HG03378 (cell line): ENCODE measurements around the gene TAAR1.
"Not testable (repeated sequence)": the region's sequence is repeated elsewhere in the genome, so short reads cannot be mapped to it uniquely, and the experiment has no call there.

Experiments
- ATAC-seq: cut with Tn5 transposase; IDR thresholded peaks from one replicate; pipeline ENCODE4 v1.9.1; 2021; ENCODE audit warnings: mild to moderate bottlenecking, moderate library complexity; ENCODE audit not compliant: unreplicated experiment

Gene TAAR1

DNA sequence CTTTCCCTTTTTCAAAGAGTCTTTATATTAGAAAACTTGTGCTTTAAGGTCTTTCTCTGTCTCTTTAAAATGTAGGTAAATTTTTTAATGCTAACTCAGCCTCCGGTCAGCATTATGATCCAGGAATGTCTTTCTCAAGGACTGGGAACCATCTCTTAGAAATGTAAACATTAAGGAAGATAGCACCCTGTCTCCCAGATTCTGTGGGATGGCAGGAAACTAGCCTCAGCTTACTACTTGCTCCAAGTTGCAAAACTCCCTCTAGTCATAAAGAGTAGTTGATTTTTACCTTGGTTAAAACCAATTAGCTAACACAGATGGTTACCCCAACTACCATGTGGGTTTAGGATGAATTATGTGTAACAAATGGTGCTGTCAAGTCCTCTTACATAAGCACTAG lies 4.7 kb upstream of the TAAR1 start:
- no peak for ATAC-seq

DNA sequence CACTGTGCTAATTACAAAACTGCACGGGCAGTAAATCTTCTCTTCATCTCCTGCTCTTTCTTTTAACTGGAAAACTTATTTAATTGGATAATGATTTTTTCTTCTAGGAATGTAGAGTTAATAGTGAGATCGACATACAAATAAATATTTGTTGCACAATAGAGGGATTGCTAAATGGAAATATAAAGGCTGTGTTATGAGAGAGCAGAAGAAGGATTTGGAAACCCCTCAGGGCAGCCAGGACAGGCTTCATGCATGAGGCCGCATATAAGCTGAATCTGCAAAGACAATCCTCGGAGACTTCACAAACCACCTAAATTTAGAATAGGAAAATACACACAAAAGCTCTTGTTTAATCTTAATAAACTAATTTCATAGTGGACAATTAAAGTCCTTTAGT lies 2.9 kb upstream of the TAAR1 start:
- no peak for ATAC-seq

DNA sequence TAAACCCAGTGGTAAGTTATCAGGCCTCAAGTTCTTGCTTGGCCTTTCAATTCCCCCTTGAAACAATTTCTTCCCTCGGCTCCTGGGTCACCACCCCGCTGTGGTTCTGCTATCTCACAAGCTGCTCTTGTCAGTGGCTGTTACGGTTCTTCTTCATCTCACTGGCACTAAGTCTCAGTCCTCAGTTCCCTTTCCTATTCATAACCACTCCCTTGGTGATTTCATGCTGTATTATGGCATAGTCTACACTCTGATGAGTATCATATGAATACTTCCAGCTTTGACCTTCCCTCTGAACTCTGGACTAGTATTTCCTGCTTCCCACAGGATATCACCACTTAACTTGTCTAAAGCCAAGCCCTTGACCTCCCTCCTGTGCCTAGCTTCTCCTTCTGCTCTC lies 7.9 kb downstream of the TAAR1 start:
- no peak for ATAC-seq

DNA sequence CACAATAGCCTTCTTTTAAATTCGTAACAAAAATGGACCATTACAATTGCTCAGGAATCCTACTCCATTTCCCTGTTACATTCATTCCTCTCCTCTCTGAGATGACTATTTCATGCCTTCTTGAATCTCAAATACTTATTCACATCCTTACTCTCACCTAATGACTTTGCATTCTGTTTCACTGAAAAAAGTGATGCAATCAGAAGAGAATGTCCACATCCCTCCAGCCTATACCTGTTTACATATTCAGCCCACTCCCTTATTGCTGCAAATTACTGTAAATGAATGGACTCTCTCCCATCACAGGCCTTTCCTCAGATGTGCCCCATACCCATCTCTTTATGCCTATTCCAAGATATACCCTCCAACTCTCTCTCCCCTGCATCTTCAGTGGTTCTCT lies 8.6 kb downstream of the TAAR1 start:
- ATAC-seq, result no peak

DNA sequence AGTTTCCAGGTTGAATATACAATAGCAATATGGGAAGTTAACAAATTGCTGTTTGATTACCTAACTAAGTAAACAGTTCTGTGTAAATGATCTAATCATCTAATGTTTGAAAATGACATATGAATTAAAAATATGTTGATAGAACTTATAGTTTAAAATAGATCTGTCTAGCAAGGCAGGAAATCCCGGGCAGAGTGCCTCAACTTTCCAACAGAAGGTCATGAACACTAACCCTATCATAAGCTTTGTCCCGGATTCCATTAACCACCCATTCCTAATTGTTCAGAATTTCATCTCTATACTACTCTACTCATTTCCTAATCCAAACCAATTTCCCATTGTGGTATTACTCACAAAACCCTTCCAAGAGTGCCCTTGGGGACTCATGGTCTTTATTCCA lies 10.2 kb downstream of the TAAR1 start:
- ATAC-seq, result no peak

DNA sequence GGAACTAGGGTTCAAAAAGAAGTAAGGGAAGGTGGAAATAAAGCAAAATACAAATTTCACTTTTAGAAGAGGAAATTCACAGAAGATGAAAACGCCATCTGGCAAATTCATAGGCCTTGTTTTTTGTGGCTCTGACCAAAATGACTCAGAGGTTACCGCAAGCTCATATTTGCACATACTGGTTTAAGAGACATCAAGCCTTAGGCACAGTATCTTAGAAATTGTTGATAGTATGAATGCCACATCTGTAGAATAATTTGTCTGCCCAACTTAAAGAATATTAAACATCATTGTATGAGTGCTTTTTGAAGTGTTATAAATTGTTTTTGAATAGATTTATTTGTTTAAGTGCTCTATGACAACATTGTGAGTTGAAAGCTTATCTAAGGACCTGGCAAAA lies 10.6 kb downstream of the TAAR1 start:
- ATAC-seq, result peak; percentile 83

DNA sequence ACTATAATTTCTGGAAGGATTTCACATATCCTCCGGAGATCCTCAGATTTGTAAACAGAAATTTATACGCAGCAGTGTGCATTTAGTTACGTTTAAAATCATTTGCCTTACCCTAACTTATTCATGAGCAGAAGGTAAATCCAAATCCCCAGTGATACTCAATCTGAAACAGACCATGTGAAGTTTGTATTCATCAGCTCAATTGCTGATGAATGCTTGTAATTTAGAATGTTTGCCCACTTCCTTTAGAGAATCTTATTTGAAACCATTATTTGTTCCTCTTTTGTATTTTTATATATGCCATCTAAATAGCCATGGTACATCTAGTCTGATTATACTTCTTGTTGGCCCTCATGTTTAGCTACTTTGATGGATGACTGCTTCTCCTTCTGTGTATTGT lies 15.4 kb downstream of the TAAR1 start:
- ATAC-seq, result no peak

DNA sequence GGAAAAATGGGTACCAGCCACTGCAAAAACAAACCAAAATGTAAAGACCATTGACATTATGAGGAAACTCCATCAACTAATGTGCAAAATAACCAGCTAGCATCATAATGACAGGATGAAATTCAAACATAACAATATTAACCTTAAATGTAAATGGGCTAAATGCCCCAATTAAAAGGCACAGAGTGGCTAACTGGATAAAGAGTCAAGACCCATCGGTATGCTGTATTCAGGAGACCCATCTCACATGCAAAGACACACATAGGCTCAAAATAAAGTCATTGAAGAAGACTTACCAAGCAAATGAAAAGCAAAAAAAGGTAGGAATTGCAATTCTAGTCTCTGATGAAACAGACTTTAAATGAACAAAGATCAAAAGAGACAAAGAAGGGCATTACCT lies 21.8 kb downstream of the TAAR1 start:
- ATAC-seq, result not testable (repeated sequence)

DNA sequence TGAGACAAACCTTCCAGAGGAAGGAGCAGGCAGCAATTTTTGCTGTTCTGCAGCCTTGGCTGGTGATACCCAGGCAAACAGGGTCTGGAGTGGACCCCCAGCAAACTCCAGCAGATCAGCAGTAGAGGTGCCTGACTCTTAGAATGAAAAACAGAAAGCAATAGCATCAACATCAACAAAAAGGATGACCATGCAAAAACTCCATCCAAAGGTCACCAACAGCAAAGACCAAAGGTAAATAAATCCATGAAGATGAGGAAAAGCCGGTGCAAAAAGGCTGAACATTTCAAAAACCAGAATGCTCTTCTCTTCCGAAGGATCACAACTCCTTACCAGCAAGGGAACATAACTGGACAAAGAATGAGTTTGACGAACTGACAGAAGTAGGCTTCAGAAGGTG lies 23.1 kb downstream of the TAAR1 start:
- not testable (repeated sequence) for ATAC-seq

DNA sequence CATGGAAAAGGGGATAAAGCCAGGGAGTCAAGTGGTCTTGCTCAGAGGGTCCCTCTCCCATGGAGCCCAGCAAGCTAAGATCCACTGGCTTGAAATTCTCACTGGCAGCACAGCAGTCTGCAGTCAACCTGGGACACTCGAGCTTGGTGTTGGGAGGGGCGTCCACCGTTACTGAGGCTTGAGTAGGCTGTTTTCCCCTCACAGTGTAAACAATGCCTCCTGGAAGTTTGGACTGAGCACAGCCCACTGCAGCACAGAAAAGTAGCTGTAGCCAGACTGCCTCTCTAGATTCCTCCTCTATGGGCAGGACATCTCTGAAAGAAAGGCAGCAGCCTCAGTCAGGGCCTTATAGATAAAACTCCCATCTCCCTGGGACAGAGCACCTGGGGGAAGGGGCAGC lies 23.7 kb downstream of the TAAR1 start:
- ATAC-seq, result not testable (repeated sequence)

DNA sequence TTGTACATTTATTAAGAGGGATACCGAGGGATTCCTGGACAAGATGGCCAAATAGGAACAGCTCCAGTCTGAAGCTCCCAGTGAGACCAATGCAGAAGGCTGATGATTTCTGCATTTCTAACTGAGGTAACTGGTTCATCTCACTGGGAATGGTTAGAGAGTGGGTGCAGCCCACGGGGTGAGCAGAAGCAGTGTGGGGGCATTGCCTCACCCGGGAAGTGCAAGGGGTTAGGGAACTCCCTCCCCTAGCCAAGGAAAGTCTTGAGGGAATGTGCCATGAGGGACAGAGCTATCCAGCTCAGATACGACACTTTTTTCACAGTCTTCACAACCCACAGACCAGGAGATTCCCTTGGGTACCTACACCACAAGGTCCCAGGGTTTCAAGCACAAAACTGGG lies 24.2 kb downstream of the TAAR1 start:
- ATAC-seq, result no peak

DNA sequence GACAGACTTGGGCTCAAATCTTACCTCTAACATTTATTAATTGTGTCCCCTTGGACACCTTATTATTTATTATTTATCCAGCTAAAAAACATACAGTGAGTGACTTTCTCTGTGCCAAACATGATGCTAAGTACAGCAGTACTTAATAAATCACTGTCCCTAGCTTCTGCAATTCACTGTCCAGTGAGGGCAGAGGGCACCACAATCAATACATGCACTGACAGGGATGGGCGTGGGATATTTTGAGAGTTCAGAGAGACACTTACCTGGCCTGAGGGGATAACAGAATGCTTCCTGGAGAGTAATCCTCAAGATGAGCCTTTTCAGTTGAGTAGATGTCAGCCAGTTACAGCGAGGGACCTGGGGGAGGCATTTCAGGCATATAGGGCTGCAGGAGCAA lies 25.6 kb downstream of the TAAR1 start:
- ATAC-seq, result no peak

DNA sequence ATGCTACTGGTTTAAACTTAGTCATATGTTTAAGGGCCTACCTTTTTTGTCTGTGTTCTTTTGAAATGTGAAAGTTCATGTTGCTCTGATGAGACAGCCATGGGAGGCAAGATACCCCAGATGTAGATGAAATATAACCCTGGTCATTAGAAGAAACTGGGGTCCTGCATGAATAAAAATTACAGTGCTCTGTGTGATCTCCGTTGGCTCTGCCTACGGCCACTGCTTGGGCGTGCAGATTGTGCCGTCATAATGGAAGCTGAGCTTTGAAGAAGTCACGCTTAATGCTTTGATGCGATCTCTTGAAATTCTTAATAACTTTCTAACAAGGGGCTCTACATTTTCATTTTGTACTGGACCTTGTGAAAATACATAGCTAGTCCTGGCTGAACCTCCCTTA lies 34.8 kb downstream of the TAAR1 start, which contains the start of gene TAAR2:
Gene TAAR2, minus strand, starts transcription at position 101 of the 400 bp plus-strand sequence. Its CDS starts 0 bp downstream, at position 101.
- no peak for ATAC-seq

DNA sequence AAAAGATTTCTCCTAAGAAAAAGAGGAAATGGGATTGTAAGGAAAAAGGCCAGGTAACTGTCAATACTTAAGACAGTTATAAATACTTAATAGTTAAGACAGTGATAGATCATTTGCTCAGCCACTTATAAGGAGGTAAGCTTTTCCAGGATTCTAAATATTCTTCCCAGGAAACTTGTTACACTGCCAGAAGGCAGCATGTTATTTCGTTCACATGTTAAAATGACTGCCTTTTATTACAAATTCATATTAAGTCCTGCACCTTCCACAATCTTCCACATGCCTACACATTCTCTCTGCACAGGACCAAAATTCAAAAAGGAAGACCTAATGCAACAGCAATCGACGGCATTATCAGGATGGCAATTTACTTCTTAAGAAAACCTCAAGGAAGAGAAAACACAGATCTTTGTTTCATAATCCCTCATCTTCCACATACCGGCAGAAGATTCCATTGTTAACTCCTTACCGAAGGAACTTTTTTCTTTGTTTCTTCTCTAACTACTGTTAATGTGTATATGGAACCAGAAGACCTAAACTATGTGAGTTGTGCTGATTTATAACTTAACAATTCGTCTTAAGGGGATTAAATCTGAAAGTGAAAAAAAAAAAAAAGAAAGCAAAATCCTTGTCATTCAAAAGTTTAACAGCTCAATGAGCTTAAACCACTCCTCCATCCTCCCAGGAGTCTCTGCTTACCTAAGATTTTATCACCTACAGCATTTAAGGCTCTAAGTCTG lies 35.7 kb downstream of the TAAR1 start:
- ATAC-seq, result no peak

DNA sequence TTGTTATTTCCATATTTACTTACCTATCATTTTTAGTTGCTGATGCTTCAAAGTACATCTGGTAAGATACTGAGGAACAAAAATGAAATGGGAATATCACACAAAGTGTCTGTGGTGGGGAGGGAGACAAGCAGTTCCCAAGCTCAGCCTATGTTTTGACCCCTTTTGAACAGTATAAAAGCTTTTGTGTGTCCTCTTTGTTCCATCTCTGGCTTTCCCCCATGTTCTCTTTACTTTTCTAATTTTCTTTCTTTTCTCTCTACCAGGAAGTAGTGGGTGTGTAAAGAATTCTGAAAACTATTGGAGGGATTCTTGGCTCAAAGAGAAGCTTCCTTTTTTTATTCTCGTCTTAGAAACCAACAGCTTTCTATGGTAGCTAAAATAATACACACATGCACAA lies 42.3 kb downstream of the TAAR1 start:
- ATAC-seq, result no peak

DNA sequence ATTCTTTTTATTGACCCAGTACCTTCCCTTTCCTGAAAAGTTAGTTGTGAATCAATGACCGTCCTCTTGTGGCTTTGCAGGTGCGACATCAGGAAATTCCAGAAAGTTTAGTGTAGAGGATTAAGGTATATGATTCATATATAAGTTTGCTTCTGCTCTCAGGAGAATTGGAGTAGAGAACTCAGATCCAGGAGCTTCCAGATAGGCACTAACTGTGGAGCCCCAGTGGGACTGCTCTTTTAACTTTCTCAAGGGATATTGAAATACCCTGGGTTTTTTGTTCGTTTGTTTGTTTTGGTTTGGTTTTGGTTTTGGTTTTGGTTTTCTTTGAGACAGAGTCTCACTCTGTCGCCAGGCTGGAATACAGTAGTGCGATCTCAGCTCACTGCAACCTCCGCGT lies 44.4 kb downstream of the TAAR1 start:
- no peak for ATAC-seq

DNA sequence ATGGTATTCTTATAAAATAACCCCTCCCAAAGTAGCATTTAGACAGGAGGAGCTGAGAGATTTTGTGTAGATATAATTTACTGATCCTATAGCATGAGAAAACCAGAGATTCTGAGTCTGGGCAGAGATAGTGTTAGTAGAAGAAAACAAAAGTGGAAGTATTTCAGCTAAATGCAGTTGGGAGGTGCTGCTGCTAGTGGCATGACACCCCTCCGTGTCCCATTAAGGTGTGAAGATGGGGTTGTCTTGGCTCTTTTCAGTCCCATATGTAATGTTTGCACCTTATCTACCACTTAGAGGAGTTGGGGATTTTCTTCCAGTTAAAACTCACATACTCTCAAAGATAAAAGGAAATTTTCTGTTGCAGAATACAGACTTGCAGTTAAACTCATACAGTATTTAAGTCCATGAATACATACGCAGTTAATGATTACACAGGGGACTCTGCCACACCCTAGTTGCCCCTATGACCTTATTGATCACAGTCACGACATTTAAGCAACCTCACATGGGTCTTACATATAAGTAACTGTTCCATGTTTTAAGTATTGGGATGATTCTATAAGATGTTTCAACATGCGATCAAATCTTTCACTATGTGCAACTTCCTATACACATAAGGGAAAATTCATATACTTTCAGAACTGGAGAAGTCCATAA lies 46.4 kb downstream of the TAAR1 start:
- no peak for ATAC-seq

DNA sequence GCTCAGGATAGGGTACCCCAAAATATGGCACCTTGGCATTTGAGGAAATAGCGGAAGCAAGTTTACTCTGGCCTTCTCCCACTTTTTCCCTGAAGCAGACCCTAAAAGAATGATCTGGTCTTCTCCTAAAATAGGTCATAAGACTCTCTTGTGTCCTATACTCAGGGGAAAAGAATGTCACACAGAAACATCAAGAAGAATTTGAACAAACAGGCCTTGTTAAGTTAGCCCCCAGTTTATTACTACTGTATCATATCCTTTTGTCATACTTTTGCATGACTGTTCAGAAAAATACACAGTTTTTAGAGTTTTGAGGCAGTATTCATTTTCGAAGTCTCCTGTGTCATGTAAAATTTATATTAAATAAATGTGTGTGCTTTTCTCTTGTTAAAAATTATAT lies 47.4 kb downstream of the TAAR1 start:
- no peak for ATAC-seq

DNA sequence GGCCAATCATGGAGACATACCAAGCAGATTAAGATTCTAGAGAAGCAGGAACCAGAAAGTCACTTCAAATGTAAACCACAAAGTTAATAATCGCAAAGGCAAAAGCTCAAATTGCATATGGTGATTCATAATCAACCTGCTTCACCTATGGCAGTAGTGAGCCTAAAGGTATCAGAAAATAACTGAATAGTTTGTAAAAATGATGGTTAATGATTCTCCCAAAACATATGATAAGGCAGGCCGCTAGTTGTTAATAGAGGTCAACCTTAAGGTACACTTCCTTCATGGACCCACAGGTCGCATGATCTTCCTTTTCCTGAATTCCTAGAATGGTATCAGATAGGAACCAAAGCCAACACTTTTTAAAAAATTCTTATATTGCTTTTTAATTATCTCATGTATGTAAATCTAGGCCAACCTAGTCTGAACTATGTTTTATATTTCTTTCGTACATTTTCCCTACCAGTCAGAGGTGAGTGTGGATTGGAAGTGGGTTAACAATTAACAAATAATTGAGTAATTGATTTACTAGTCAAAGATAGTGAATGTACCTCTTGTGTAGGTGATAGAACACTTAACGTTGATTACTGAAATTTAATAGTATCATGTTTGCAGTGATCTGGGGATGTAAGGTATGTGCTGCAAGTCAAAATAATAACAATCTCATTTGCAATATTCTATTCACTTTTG lies 51.3 kb downstream of the TAAR1 start:
- peak; percentile 68 for ATAC-seq

DNA sequence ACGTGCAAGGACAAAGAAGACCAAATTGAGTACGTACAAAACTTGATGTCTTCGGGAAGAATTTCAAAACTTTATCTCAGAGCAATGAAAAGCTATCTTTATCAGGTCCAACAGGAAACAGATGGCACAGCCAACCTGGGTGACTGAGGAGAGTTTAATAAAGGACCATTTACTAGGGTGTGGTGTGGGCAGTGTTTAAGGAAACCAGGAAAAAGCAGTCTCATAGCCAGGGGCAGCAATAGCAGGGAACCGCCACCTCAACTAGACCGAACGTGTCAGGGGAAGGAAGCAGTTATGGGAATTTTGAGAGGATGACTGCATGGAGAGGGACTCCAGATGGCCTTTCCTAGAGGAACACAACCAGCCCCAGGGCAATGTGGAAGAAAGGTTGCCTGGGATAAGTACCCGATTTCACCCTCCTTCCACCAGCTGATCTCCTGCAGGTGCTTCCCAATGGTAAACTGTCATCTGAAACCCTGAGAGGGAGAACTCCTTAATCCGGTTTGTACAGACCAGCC lies 54.3 kb downstream of the TAAR1 start:
- no peak for ATAC-seq

DNA sequence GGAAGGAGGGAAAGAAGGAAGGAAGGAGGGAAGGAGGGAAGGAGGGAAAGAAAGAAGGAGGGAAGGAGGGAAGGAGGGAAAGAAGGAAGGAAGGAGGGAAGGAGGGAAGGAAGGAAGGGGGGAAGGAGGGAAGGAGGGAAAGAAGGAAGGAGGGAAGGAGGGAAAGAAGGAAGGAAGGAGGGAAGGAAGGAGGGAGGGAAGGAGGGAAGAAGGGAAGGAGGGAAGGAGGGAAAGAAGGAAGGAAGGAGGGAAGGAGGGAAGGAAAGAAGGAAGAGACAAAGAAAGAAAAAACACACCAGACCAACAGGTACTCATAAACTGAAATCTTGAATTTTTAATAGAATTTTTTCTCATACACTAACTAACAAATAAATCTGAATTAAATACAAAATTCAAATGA lies 58.1 kb downstream of the TAAR1 start:
- ATAC-seq, result not testable (repeated sequence)

DNA sequence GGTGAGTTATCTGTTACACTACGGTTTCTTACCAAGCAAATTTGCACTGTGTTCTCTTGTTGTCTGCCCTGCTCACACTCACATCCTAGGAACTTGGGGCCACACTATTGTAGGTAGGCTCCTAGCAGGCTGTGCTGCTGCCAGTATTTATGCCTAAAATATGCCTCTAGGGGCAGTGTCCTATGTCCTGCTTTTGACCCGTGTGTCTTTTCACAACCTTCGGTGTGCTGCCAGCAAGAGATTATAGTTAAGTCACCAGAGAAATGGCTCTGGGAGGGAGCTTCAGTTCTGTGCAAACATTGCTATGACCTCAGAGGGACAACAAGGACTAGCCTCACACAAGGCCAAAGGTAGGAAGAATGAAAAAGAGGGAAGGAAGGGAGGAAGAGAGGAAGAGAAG lies 60.5 kb downstream of the TAAR1 start:
- peak; percentile 74 for ATAC-seq
